OCI-LY3 (cell line): ENCODE results near the gene E2F1.
A peak's percentile ranks its signal among the peaks of the same experiment; 100 is the strongest.

Source experiments
- H2AFZ ChIP-seq: fragments of 200-600, 300-600 bp; shearing (Covaris generic); 2 replicates; pipeline ENCODE4 v1.6.0; 2014; ENCODE audit warnings: antibody characterized with exemption, low read depth, low read length
- H3K27ac ChIP-seq: fragments of 200-600, 300-600 bp; sonication (generic); 2 replicates; pipeline ENCODE4 v1.5.1; 2014; ENCODE audit warnings: mild to moderate bottlenecking, low read length, moderate library complexity, mixed read lengths
- H3K27me3 ChIP-seq: fragments of 200-600, 300-600 bp; sonication (generic); 2 replicates; pipeline ENCODE4 v1.6.1; 2014; ENCODE audit warnings: low read depth, low read length, mixed read lengths
- H3K36me3 ChIP-seq: fragments of 200-600, 300-600 bp; sonication (generic); replicated peaks from 2 replicates; pipeline ENCODE3; 2014; ENCODE audit warnings: low read depth, low read length, mixed read lengths
- H3K4me1 ChIP-seq: fragments of 300-600, 200-600 bp; sonication (generic); 2 replicates; pipeline ENCODE4 v1.6.1; 2014; ENCODE audit warnings: low read length, mixed read lengths
- H3K4me2 ChIP-seq: fragments of 200-600, 300-600 bp; sonication (generic); 2 replicates; pipeline ENCODE4 v1.6.1; 2014; ENCODE audit warnings: low read length, mixed read lengths
- H3K4me3 ChIP-seq: fragments of 300-600, 200-600 bp; sonication (generic); 2 replicates; pipeline ENCODE4 v1.5.1; 2014; ENCODE audit warnings: antibody characterized with exemption, mild to moderate bottlenecking, low read length, moderate library complexity
- H3K79me2 ChIP-seq: fragments of 300-600, 200-600 bp; shearing (Covaris generic); 2 replicates; pipeline ENCODE4 v1.6.1; 2014; ENCODE audit warnings: mild to moderate bottlenecking, low read length, mixed read lengths
- H3K9ac ChIP-seq: fragments of 300-600, 200-600 bp; shearing (Covaris generic); 2 replicates; pipeline ENCODE4 v1.6.0; 2014; ENCODE audit warnings: mild to moderate bottlenecking, low read length, moderate library complexity
- H3K9me3 ChIP-seq: fragments of 200-600, 300-600 bp; shearing (Covaris generic); 2 replicates; pipeline ENCODE4 v1.6.1; 2014; ENCODE audit warnings: low read length, mixed read lengths; ENCODE audit not compliant: insufficient read depth
- H4K20me1 ChIP-seq: fragments of 200-600, 300-600 bp; sonication (generic); 2 replicates; pipeline ENCODE4 v1.6.1; 2016; ENCODE audit warnings: low read length, mixed read lengths; ENCODE audit not compliant: insufficient read depth
- CTCF ChIP-seq: fragments of 200-600, 300-600 bp; sonication (generic); IDR thresholded peaks from 2 replicates; pipeline ENCODE4 v1.5.1; 2014; ENCODE audit warnings: antibody characterized with exemption, low read length, low read depth
- EZH2phosphoT487 ChIP-seq: fragments of 200-600 bp; shearing (Covaris generic); IDR thresholded peaks from 2 replicates; pipeline ENCODE4 v1.6.1; 2018; ENCODE audit warnings: antibody characterized with exemption, mixed run types, low read depth

Gene E2F1

GRCh38 chr20:33673114-33673409 is 13.1 kb downstream of the E2F1 start:
- H3K27ac ChIP-seq: no peak overlapping the region
- peak overlapping the region; percentile 77; the same call in 1 of the 2 replicates for H3K4me3 ChIP-seq

DNA sequence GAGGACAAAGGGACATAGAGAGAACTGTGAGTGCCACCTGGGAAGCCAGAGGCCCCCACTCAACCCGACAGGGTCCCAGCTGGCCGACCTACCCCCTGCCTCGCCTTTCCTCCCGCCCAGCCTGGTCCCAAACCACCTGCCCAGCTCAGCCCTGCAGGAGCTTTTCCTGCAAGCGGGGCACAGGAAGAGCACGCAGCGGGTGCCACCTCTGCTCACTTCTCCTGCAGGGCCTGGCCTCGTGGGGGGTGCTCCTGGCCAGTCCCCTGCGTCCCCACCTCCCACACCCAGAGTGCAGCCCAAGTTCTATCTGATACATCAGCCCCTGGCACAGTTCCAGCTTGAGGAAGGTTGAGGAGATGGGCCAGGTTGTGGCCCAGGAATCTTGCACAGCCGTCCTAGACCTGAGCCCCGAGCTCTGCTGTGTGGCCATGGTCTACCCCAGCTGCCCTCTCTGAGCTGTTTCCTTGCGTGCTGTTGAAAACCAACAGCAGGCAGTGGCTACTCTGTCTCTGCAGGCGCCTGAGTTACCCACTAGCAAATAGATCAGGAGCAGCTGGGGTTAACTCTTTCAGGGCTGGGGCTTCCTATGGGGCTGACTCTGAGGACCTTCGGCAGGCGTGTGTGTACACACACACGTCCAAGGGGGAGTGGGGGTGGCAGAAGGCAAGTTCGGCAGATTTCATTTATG is 13.6 kb downstream of the E2F1 start:
- Histone ChIP-seq H3K4me2 (no peak overlapping the region), H2AFZ (no peak overlapping the region), H3K79me2 (no peaks in the 10 kb centered on the region), H3K27me3 (no peaks in the 10 kb centered on the region), H3K9ac (no peak overlapping the region), H3K36me3 (peaks cover 23% of the 10 kb centered on the region), H4K20me1 (peaks cover 25% of the 10 kb centered on the region), H3K27ac (no peak overlapping the region), H3K4me1 (peaks cover 22% of the 10 kb centered on the region), H3K4me3 (no peak overlapping the region), H3K9me3 (no peaks in the 10 kb centered on the region)
- TF ChIP-seq CTCF (no peak), EZH2phosphoT487 (no peak)

More at GRCh38 chr20:33673114-33673409, 13.1 kb downstream of the E2F1 start:
- H3K79me2 ChIP-seq: no peaks in the 10 kb centered on the region
- H3K4me2 ChIP-seq: peak overlapping the region; percentile 83
- no peaks in the 10 kb centered on the region for H3K27me3 ChIP-seq
- TF ChIP-seq EZH2phosphoT487 (no peak), CTCF (no peak)
- peaks cover 30% of the 10 kb centered on the region for H4K20me1 ChIP-seq
- H2AFZ ChIP-seq: no peak overlapping the region
- peaks cover 28% of the 10 kb centered on the region for H3K36me3 ChIP-seq
- no peaks in the 10 kb centered on the region for H3K9me3 ChIP-seq
- peaks cover 19% of the 10 kb centered on the region for H3K4me1 ChIP-seq
- no peak overlapping the region for H3K9ac ChIP-seq

- H3K4me2 ChIP-seq: no peak overlapping the region
- H2AFZ ChIP-seq: no peak overlapping the region
These were observed 14.5 kb downstream of the E2F1 start for GRCh38 chr20:33671573-33672288.

More at GRCh38 chr20:33671573-33672288, 14.5 kb downstream of the E2F1 start:
- Histone ChIP-seq H3K36me3 (peaks cover 15% of the 10 kb centered on the region), H3K9me3 (no peaks in the 10 kb centered on the region), H3K27me3 (no peaks in the 10 kb centered on the region), H3K4me3 (no peak overlapping the region), H3K79me2 (no peaks in the 10 kb centered on the region), H3K27ac (no peak overlapping the region), H3K4me1 (peaks cover 29% of the 10 kb centered on the region), H4K20me1 (peaks cover 18% of the 10 kb centered on the region), H3K9ac (no peak overlapping the region)
- TF ChIP-seq CTCF (no peak), EZH2phosphoT487 (no peak)
